Left lung (tissue), 10 donors: ENCODE results near the gene ZNF552. TPM values are rescaled to one million over a fixed set of nuclear protein-coding genes. Genes with fewer than 3 reads are reported as not detected.
A peak's percentile ranks its signal among the peaks of the same experiment; 100 is the strongest.
"Not testable (repeated sequence)": the region's sequence is repeated elsewhere in the genome, so short reads cannot be mapped to it uniquely, and the experiment has no call there.

Experiments used
- ATAC-seq: fragments of 200-7000 bp; cut with Tn5 transposase; one replicate; pipeline ENCODE4 v1.9.1; 2020; ENCODE audit warnings: moderate library complexity
- DNase-seq, 4 donors: peaks; one replicate each; pipeline ENCODE4 v3.0.0-alpha.2; 2013 to 2020
- H3K27ac ChIP-seq, 2 donors: fragments of 200-600 bp; sonication (generic) in 1 of 2; one replicate each; pipeline versions ENCODE4 v1.5.0 to v1.8.0; 2020 to 2021
- H3K27me3 ChIP-seq, 2 donors: fragments of 200-600 bp; sonication (generic) in 1 of 2; one replicate each; pipeline versions ENCODE4 v1.5.0 to v1.8.0; 2020 to 2021
- H3K36me3 ChIP-seq, 2 donors: fragments of 200-600 bp; sonication (generic) in 1 of 2; one replicate each; pipeline versions ENCODE4 v1.5.0 to v1.8.0; 2020 to 2021
- H3K4me1 ChIP-seq, 2 donors: fragments of 200-600 bp; one replicate each; pipeline ENCODE4 v1.8.0; 2021
- H3K4me3 ChIP-seq, 2 donors: fragments of 200-600 bp; sonication (generic) in 1 of 2; one replicate each; pipeline versions ENCODE4 v1.5.0 to v1.8.0; 2020 to 2021; ENCODE audit warnings: mild to moderate bottlenecking in 1 of 2
- H3K9me3 ChIP-seq, 2 donors: fragments of 200-600 bp; sonication (generic) in 1 of 2; one replicate each; pipeline versions ENCODE4 v1.5.0 to v1.8.0; 2020 to 2021
- CTCF ChIP-seq, 2 donors: fragments of 200-600 bp; sonication (generic) in 1 of 2; IDR thresholded peaks; one replicate each; pipeline versions ENCODE4 v1.5.0 to v1.8.0; 2021; ENCODE audit warnings: antibody characterized with exemption in 2 of 2
- intact Hi-C, 2 donors: fragments of 100-400 bp; cut with DNase I; formaldehyde crosslinking; loops; one replicate each; pipeline versions ENCODE4 v1.11.2 to v1.14.2; 2022
- polyA plus RNA-seq, 6 donors: library from polyadenylated mRNA; unstranded; fragments of 120-200 nt; gene quantifications; one replicate each; pipeline ENCODE4 v1.2.1, GENCODE V29; 2013; ENCODE audit not compliant: insufficient read length in 6 of 6
- total RNA-seq, 2 donors: library from RNA; stranded (reverse); fragmentation: NEBNext Ultra II Directional; extraction: Animal tissue kit (Norgen Biotek cat#: 25700); gene quantifications; one replicate each; pipeline ENCODE4 v1.2.1, GENCODE V29; 2021
- donor health status: DM: no; HTN: yes; CAD: no.
- donor health status: DM: no; HTN: no; CAD: no.

Gene ZNF552
- total and polyA plus RNA-seq, 8 donors: 11.2 to 21.4 (median 16.6) TPM

GRCh38 chr19:57821095-57821494, 6.4 kb upstream of the ZNF552 start:
- H3K27ac ChIP-seq, intact Hi-C loops, DNase-seq, H3K9me3 ChIP-seq, ATAC-seq, H3K27me3 ChIP-seq: not testable (repeated sequence)
- Histone ChIP-seq H3K4me3 (peak overlapping the region in 1 of 2 donors; percentile 74), H3K36me3 (peaks cover 0 to 10% of the 10 kb centered on the region in 2 donors), H3K4me1 (peaks cover 10 to 15% of the 10 kb centered on the region in 2 donors)

- H3K27ac ChIP-seq: no peak overlapping the region
- no peak for ATAC-seq
- H3K4me1 ChIP-seq: peaks cover 10 to 15% of the 10 kb centered on the region in 2 donors
- H3K27me3 ChIP-seq: no peaks in the 10 kb centered on the region
- no peaks in the 10 kb centered on the region for H3K9me3 ChIP-seq
- DNase-seq: no peak
- peak overlapping the region; percentile 74 to 97 for H3K4me3 ChIP-seq
- TF ChIP-seq CTCF (IDR thresholded peaks at IDR 0.05): no peak
- intact Hi-C loops: no loop called here
- H3K36me3 ChIP-seq: peaks cover 0 to 10% of the 10 kb centered on the region in 2 donors
Measured at GRCh38 chr19:57820599-57820998, 5.9 kb upstream of the ZNF552 start.

DNA sequence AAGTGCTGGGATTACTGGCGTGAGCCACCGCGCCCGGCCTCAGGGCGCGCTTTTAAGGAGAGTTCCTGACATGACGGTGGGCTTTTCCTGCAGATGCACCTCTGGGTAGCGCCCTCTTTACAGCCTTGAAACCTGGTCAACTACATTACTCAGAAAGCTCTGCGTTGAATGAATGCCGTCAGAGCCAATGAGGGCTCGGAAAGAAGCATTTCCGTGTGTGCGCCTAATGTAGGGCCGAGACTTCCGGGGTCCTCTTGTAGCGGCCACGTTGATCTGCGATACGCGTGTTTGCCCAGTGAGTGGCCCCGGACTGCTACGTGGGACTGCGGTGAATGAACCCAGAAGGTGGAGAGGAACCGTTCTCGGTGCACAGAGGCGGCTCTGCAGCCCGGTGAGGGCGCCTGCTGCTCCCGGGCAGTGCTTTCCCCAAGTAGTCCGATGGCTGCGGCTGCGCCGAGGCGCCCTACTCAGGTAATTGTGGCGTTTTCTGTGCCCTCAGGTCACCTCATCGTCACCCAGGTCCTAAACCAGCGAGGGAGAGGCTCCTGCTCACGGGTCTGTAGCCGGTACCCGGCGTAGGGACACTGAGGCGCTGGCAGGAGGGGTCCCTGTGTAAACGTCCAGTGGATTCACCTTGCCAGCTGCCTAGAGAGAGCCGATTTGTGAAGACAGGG, 4.9 kb upstream of the ZNF552 start:
- peaks cover 0 to 6% of the 10 kb centered on the region in 2 donors for H3K36me3 ChIP-seq
- peak; percentile 90 for ATAC-seq
- peak overlapping the region; percentile 74 to 97 for H3K4me3 ChIP-seq
- peak overlapping the region; percentile 79 to 81 for H3K27ac ChIP-seq
- DNase-seq: peak; percentile 82 to 93 (median 89)
- H3K9me3 ChIP-seq: no peaks in the 10 kb centered on the region
- peaks cover 14 to 20% of the 10 kb centered on the region in 2 donors for H3K4me1 ChIP-seq
- no peaks in the 10 kb centered on the region for H3K27me3 ChIP-seq
- no peak for TF ChIP-seq CTCF (IDR thresholded peaks at IDR 0.05)
- intact Hi-C loops: no loop called here

DNA sequence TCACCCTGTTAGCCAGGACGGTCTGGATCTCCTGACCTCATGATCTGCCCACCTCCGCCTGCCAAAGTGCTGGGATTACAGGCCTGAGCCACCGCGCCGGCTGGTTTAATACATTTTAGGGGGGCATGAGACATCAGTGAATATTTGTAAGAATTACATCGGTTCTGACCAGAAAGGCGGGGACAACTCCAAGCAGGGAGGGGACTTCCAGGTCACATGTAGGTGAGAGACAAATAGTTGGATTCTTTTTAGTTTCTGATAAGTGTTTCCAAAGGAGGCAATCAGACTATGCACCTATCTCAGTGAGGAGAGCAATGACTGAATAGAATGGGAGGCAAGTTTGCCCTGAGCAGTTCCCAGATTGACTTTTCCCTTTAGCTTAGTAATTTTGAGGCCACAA, 3.7 kb upstream of the ZNF552 start:
- DNase-seq: no peak
- H3K27me3 ChIP-seq: no peaks in the 10 kb centered on the region
- peaks cover 22 to 30% of the 10 kb centered on the region in 2 donors for H3K4me1 ChIP-seq
- no peak overlapping the region for H3K4me3 ChIP-seq
- no peak for ATAC-seq
- no peak overlapping the region for H3K27ac ChIP-seq
- TF ChIP-seq CTCF (IDR thresholded peaks at IDR 0.05): no peak
- H3K36me3 ChIP-seq: peaks cover 0 to 6% of the 10 kb centered on the region in 2 donors
- H3K9me3 ChIP-seq: no peaks in the 10 kb centered on the region
- intact Hi-C loops: no loop called here

DNA sequence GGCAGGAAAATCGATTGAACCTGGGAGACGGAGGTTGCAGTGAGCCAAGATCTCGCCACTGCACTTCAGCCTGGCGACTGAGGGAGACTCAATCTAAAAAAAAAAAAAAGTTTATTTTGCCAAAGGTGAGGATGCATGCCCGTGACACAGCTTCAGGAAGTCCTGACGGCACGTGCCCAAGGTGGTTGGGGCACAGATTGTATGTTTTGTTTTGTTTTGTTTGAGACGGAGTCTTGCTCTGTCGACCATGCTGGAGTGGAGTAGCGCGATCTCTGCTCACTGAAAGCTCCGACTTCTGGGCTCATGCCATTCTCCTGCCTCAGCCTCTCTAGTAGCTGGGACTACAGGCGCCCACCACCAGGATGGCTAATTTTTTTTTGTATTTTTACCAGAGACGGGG, 3.3 kb upstream of the ZNF552 start:
- no peak overlapping the region for H3K4me3 ChIP-seq
- intact Hi-C loops: no loop called here
- no peaks in the 10 kb centered on the region for H3K27me3 ChIP-seq
- no peak for DNase-seq
- no peak for TF ChIP-seq CTCF (IDR thresholded peaks at IDR 0.05)
- ATAC-seq: no peak
- peaks cover 24 to 32% of the 10 kb centered on the region in 2 donors for H3K4me1 ChIP-seq
- H3K27ac ChIP-seq: no peak overlapping the region
- no peaks in the 10 kb centered on the region for H3K9me3 ChIP-seq
- peaks cover 0 to 6% of the 10 kb centered on the region in 2 donors for H3K36me3 ChIP-seq

GRCh38 chr19:57816652-57817051, 1.9 kb upstream of the ZNF552 start:
- H3K27me3 ChIP-seq: no peaks in the 10 kb centered on the region
- TF ChIP-seq CTCF (IDR thresholded peaks at IDR 0.05): no peak
- no peak overlapping the region for H3K27ac ChIP-seq
- H3K9me3 ChIP-seq: no peaks in the 10 kb centered on the region
- H3K4me1 ChIP-seq: peaks cover 36 to 46% of the 10 kb centered on the region in 2 donors
- peaks cover 0 to 3% of the 10 kb centered on the region in 2 donors for H3K36me3 ChIP-seq
- intact Hi-C loops: no loop called here
- DNase-seq (no peak), ATAC-seq (no peak)
- no peak overlapping the region for H3K4me3 ChIP-seq
